Endothelial cell of umbilical vein (primary cell): ENCODE data around the gene BANK1.

ENCODE experiments used
- CTCF ChIP-seq, 2 donors: IDR thresholded peaks; 1 replicate in 1 of 2; 2 replicates in 1 of 2; pipeline ENCODE4 v1.5.1; 2011; ENCODE audit warnings: low read length in 2 of 2, mild to moderate bottlenecking in 2 of 2, moderate library complexity in 2 of 2, control low read depth in 1 of 2, inconsistent platforms in 1 of 2, low read depth in 1 of 2; ENCODE audit not compliant: insufficient read depth in 1 of 2; ENCODE audit errors: extremely low read depth in 1 of 2
- EZH2 ChIP-seq: IDR thresholded peaks from 2 replicates; pipeline ENCODE4 v1.6.1; 2012; ENCODE audit warnings: borderline replicate concordance, low read depth, mild to moderate bottlenecking, moderate library complexity, low read length, inconsistent platforms; ENCODE audit not compliant: severe bottlenecking
- POLR2AphosphoS5 ChIP-seq: IDR thresholded peaks from 2 replicates; pipeline ENCODE4 v1.6.1; 2012; ENCODE audit warnings: low read depth, mild to moderate bottlenecking, control low read depth, low read length, moderate library complexity; ENCODE audit not compliant: insufficient read depth

- TF ChIP-seq CTCF (IDR thresholded peaks at IDR 0.05; ENCODE audit: extremely low read depth in 1 of 2, insufficient read depth in 1 of 2, low read depth in 1 of 2, low read length in 2 of 2) (no peak), POLR2AphosphoS5 (no peak), EZH2 (no peak)
Observed at GRCh38 chr4:102057122-102057521, 266.6 kb downstream of the BANK1 start.
